Measurements from ENCODE around the gene SPAG17.

The SPAG17 gene

DNA sequence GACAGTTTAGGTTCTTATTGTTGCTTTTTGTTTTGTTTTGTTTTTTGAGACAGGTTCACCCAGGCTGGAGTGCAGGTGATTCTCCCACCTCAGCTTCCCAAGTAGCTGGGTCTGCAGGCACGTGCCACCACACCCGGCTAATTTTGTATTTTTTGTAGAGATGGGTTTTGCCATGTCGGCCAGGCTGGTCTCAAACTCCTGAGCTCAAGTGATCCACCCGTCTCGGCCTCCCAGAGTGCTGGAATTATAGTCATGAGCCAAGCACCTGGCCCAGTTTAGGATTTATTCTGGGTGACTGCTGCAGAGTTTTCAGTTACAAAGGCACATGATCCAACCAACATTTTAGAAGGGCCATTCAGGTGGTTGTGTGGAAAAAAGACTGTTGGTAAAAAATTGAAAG is 102.0 kb downstream of the SPAG17 start:
- no peak for ATAC-seq
- TF ChIP-seq ZNF565 (CRISPR knock-in tag; conservative IDR thresholded peaks at IDR 0.05; ENCODE audit: low read depth): no peak
- TF ChIP-seq CSDC2 (CRISPR knock-in tag; IDR thresholded peaks at IDR 0.05): no peak
- TF ChIP-seq, protein P1, sequence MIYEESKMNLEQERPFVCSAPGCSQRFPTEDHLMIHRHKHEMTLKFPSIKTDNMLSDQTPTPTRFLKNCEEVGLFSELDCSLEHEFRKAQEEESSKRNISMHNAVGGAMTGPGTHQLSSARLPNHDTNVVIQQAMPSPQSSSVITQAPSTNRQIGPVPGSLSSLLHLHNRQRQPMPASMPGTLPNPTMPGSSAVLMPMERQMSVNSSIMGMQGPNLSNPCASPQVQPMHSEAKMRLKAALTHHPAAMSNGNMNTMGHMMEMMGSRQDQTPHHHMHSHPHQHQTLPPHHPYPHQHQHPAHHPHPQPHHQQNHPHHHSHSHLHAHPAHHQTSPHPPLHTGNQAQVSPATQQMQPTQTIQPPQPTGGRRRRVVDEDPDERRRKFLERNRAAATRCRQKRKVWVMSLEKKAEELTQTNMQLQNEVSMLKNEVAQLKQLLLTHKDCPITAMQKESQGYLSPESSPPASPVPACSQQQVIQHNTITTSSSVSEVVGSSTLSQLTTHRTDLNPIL (CRISPR knock-in tag; IDR thresholded peaks at IDR 0.05; ENCODE audit: low read depth): no peak
- no peak for TF ChIP-seq ZFP30 (CRISPR knock-in tag; IDR thresholded peaks at IDR 0.05)
- TF ChIP-seq ZNF70 (CRISPR knock-in tag; IDR thresholded peaks at IDR 0.05): no peak
- TF ChIP-seq, protein P2, sequence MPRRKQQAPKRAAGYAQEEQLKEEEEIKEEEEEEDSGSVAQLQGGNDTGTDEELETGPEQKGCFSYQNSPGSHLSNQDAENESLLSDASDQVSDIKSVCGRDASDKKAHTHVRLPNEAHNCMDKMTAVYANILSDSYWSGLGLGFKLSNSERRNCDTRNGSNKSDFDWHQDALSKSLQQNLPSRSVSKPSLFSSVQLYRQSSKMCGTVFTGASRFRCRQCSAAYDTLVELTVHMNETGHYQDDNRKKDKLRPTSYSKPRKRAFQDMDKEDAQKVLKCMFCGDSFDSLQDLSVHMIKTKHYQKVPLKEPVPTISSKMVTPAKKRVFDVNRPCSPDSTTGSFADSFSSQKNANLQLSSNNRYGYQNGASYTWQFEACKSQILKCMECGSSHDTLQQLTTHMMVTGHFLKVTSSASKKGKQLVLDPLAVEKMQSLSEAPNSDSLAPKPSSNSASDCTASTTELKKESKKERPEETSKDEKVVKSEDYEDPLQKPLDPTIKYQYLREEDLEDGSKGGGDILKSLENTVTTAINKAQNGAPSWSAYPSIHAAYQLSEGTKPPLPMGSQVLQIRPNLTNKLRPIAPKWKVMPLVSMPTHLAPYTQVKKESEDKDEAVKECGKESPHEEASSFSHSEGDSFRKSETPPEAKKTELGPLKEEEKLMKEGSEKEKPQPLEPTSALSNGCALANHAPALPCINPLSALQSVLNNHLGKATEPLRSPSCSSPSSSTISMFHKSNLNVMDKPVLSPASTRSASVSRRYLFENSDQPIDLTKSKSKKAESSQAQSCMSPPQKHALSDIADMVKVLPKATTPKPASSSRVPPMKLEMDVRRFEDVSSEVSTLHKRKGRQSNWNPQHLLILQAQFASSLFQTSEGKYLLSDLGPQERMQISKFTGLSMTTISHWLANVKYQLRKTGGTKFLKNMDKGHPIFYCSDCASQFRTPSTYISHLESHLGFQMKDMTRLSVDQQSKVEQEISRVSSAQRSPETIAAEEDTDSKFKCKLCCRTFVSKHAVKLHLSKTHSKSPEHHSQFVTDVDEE (CRISPR knock-in tag; IDR thresholded peaks at IDR 0.05): no peak
- TF ChIP-seq ARNTL (CRISPR knock-in tag; IDR thresholded peaks at IDR 0.05; ENCODE audit: borderline replicate concordance, low read depth): no peak
- TF ChIP-seq, protein P3, sequence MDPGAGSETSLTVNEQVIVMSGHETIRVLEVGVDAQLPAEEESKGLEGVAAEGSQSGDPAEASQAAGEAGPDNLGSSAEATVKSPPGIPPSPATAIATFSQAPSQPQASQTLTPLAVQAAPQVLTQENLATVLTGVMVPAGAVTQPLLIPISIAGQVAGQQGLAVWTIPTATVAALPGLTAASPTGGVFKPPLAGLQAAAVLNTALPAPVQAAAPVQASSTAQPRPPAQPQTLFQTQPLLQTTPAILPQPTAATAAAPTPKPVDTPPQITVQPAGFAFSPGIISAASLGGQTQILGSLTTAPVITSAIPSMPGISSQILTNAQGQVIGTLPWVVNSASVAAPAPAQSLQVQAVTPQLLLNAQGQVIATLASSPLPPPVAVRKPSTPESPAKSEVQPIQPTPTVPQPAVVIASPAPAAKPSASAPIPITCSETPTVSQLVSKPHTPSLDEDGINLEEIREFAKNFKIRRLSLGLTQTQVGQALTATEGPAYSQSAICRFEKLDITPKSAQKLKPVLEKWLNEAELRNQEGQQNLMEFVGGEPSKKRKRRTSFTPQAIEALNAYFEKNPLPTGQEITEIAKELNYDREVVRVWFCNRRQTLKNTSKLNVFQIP (CRISPR knock-in tag; IDR thresholded peaks at IDR 0.05; ENCODE audit: borderline replicate concordance, low read depth): no peak
- no peak for TF ChIP-seq ZFP3 (CRISPR knock-in tag; IDR thresholded peaks at IDR 0.05)
- no peak for TF ChIP-seq ZNF8 (CRISPR knock-in tag; IDR thresholded peaks at IDR 0.05)
- no peak for TF ChIP-seq TOX (CRISPR knock-in tag; IDR thresholded peaks at IDR 0.05; ENCODE audit: borderline replicate concordance)
- TF ChIP-seq, protein P4, sequence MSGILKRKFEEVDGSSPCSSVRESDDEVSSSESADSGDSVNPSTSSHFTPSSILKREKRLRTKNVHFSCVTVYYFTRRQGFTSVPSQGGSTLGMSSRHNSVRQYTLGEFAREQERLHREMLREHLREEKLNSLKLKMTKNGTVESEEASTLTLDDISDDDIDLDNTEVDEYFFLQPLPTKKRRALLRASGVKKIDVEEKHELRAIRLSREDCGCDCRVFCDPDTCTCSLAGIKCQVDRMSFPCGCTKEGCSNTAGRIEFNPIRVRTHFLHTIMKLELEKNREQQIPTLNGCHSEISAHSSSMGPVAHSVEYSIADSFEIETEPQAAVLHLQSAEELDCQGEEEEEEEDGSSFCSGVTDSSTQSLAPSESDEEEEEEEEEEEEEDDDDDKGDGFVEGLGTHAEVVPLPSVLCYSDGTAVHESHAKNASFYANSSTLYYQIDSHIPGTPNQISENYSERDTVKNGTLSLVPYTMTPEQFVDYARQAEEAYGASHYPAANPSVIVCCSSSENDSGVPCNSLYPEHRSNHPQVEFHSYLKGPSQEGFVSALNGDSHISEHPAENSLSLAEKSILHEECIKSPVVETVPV (CRISPR knock-in tag; IDR thresholded peaks at IDR 0.05): no peak

DNA sequence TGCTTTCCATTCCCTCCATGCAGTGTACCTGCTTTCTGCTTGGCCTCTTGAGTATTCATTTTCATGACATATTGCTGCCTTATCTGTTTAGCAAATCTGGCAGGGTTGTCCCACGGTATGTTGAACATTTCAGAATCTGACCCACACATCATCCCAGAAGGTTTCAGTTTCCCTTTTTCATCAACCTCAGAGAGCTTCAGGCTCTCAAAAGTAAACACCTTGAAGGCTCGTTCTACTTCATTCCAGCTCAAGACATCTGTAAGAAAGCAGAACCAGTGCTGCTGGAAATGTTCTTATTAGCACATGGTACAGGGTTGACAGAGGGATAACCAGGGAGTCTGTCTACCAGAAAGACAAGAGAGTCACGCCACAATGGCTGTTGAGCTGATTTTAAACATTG is 103.6 kb downstream of the SPAG17 start:
- ATAC-seq: no peak
- TF ChIP-seq OSR1 (CRISPR knock-in tag; IDR thresholded peaks at IDR 0.05) (no peak), ZNF565 (CRISPR knock-in tag; conservative IDR thresholded peaks at IDR 0.05; ENCODE audit: low read depth) (no peak), PPARA (CRISPR knock-in tag; IDR thresholded peaks at IDR 0.05; ENCODE audit: borderline replicate concordance) (no peak), ZC3H10 (CRISPR knock-in tag; IDR thresholded peaks at IDR 0.05) (no peak), ARNTL (CRISPR knock-in tag; IDR thresholded peaks at IDR 0.05; ENCODE audit: borderline replicate concordance, low read depth) (no peak), ISL1 (CRISPR knock-in tag; IDR thresholded peaks at IDR 0.05) (no peak), SNAI2 (CRISPR knock-in tag; IDR thresholded peaks at IDR 0.05) (no peak), ZNF70 (CRISPR knock-in tag; IDR thresholded peaks at IDR 0.05) (no peak), TOX (CRISPR knock-in tag; IDR thresholded peaks at IDR 0.05; ENCODE audit: borderline replicate concordance) (no peak), CSDC2 (CRISPR knock-in tag; IDR thresholded peaks at IDR 0.05) (no peak), TCF4 (CRISPR knock-in tag; IDR thresholded peaks at IDR 0.05; ENCODE audit: borderline replicate concordance) (no peak)
- TF ChIP-seq, protein P2 (CRISPR knock-in tag; IDR thresholded peaks at IDR 0.05): no peak
- TF ChIP-seq, protein P4 (CRISPR knock-in tag; IDR thresholded peaks at IDR 0.05): no peak

All from SK-N-SH treated with all-trans-retinoic acid at 6 μM for 48 hours (cell line).